Tibial artery (tissue), 4 donors: ENCODE measurements around the gene LBH.

Experiments
- DNase-seq, 2 donors: peaks; one replicate each; pipeline ENCODE4 v3.0.0-alpha.2; 2019
- H3K27ac ChIP-seq, 2 donors: fragments of 200-600 bp; sonication (generic) in 1 of 2; 1 replicate in 1 of 2; 2 replicates in 1 of 2; pipeline ENCODE4 v1.5.1; 2018 to 2019; ENCODE audit warnings: mild to moderate bottlenecking in 1 of 2
- H3K27me3 ChIP-seq, 2 donors: fragments of 200-600 bp; sonication (generic) in 1 of 2; one replicate each; pipeline versions ENCODE4 v1.5.1 to v1.6.0; 2016 to 2019
- H3K36me3 ChIP-seq, 3 donors: fragments of 200-600 bp; sonication (generic) in 2 of 3; one replicate each; pipeline ENCODE4 v1.5.1; 2016 to 2019; ENCODE audit warnings: mild to moderate bottlenecking in 2 of 3
- H3K4me1 ChIP-seq, 4 donors: fragments of 200-600 bp; sonication (generic) in 2 of 4; 1 replicate in 3 of 4; 2 replicates in 1 of 4; pipeline ENCODE4 v1.5.1; 2016 to 2019
- H3K4me3 ChIP-seq, 2 donors: fragments of 200-600 bp; sonication (generic) in 1 of 2; 1 replicate in 1 of 2; 2 replicates in 1 of 2; pipeline ENCODE4 v1.5.1; 2018 to 2019; ENCODE audit warnings: mild to moderate bottlenecking in 2 of 2
- H3K9me3 ChIP-seq, 3 donors: fragments of 200-600 bp; sonication (generic) in 1 of 3; one replicate each; pipeline ENCODE4 v1.5.1; 2016 to 2019
- intact Hi-C: fragments of 100-400 bp; cut with DNase I; formaldehyde crosslinking; loops from one replicate; pipeline ENCODE4 v1.15.0; 2023; ENCODE audit warnings: low total_unique reads
- TF ChIP-seq, protein P1 (sequence below), 2 experiments: fragments of 200-600 bp in 1 of 2; fragments of 450-650 bp in 1 of 2; IDR thresholded peaks; one replicate each; pipeline ENCODE4 v1.5.1; 2017 to 2019; ENCODE audit warnings: antibody characterized with exemption in 2 of 2, mild to moderate bottlenecking in 1 of 2, moderate library complexity in 1 of 2

Gene LBH

DNA sequence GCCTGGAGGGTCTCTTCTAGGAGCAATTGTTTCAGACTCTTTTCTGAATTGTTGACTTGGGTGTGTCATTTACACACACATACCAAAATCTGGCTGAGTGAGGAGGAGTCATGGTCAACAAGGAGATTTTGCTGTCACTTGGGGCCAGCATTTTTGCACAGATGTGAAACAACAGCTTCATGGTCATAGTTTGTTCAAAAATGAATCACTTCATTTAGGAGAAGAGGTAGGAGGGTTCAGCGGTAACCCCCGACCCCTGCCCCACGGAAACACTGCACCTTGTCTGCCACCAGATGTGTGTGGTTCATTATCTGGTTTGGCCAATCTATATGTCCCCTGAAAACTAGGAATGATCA lies 42.2 kb downstream of the LBH start:
- Histone ChIP-seq H3K4me1 (peaks cover 0 to 49% (median 22%) of the 10 kb centered on the region in 4 donors), H3K36me3 (no peaks in the 10 kb centered on the region), H3K9me3 (no peaks in the 10 kb centered on the region), H3K27ac (peak overlapping the region; percentile 59 to 69), H3K27me3 (no peaks in the 10 kb centered on the region), H3K4me3 (no peak overlapping the region)
- intact Hi-C loops = no loop called here
- DNase-seq = no peak
- TF ChIP-seq, protein P1, sequence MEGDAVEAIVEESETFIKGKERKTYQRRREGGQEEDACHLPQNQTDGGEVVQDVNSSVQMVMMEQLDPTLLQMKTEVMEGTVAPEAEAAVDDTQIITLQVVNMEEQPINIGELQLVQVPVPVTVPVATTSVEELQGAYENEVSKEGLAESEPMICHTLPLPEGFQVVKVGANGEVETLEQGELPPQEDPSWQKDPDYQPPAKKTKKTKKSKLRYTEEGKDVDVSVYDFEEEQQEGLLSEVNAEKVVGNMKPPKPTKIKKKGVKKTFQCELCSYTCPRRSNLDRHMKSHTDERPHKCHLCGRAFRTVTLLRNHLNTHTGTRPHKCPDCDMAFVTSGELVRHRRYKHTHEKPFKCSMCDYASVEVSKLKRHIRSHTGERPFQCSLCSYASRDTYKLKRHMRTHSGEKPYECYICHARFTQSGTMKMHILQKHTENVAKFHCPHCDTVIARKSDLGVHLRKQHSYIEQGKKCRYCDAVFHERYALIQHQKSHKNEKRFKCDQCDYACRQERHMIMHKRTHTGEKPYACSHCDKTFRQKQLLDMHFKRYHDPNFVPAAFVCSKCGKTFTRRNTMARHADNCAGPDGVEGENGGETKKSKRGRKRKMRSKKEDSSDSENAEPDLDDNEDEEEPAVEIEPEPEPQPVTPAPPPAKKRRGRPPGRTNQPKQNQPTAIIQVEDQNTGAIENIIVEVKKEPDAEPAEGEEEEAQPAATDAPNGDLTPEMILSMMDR (IDR thresholded peaks at IDR 0.05) = no peak

GRCh38 chr2:30275256-30275655 lies 43.9 kb downstream of the LBH start:
- H3K27ac ChIP-seq = peak overlapping the region; percentile 59 to 69
- H3K9me3 ChIP-seq = no peaks in the 10 kb centered on the region
- H3K27me3 ChIP-seq = no peaks in the 10 kb centered on the region
- no peak for DNase-seq
- TF ChIP-seq, protein P1 (IDR thresholded peaks at IDR 0.05) = no peak
- H3K36me3 ChIP-seq = no peaks in the 10 kb centered on the region
- intact Hi-C loops = no loop called here
- peaks cover 0 to 42% (median 21%) of the 10 kb centered on the region in 4 donors for H3K4me1 ChIP-seq
- no peak overlapping the region for H3K4me3 ChIP-seq

- Histone ChIP-seq H3K4me3 (no peak overlapping the region), H3K9me3 (no peaks in the 10 kb centered on the region), H3K4me1 (peaks cover 0 to 42% (median 21%) of the 10 kb centered on the region in 4 donors), H3K27me3 (no peaks in the 10 kb centered on the region), H3K36me3 (no peaks in the 10 kb centered on the region), H3K27ac (no peak overlapping the region)
- intact Hi-C loops = no loop called here
- no peak for DNase-seq
- TF ChIP-seq, protein P1 (IDR thresholded peaks at IDR 0.05) = no peak
Observed at GRCh38 chr2:30276455-30276911, 45.1 kb downstream of the LBH start.

DNA sequence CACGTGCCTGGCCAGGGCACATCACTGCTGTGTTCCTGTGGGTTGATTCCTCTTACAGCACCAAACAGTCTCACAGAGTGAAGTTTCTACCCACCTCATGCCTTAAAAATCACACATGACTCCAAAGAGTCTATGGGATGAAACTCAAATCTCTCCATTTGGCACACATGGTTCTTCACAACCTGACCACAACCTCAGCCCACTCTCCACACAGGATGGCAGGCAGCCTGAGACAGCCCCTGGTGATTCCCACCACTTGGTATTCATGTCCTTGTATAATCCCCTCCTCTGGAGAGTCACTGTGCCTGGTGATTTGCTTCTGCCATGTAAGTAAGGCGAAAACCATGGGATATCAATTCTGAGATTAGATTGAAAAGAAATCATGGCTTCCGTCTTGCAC lies 46.2 kb downstream of the LBH start:
- peaks cover 0 to 42% (median 21%) of the 10 kb centered on the region in 4 donors for H3K4me1 ChIP-seq
- H3K4me3 ChIP-seq = no peak overlapping the region
- no peaks in the 10 kb centered on the region for H3K9me3 ChIP-seq
- H3K36me3 ChIP-seq = no peaks in the 10 kb centered on the region
- no peak for DNase-seq
- intact Hi-C loops = no loop called here
- TF ChIP-seq, protein P1 (IDR thresholded peaks at IDR 0.05) = no peak
- no peak overlapping the region for H3K27ac ChIP-seq
- H3K27me3 ChIP-seq = no peaks in the 10 kb centered on the region

DNA sequence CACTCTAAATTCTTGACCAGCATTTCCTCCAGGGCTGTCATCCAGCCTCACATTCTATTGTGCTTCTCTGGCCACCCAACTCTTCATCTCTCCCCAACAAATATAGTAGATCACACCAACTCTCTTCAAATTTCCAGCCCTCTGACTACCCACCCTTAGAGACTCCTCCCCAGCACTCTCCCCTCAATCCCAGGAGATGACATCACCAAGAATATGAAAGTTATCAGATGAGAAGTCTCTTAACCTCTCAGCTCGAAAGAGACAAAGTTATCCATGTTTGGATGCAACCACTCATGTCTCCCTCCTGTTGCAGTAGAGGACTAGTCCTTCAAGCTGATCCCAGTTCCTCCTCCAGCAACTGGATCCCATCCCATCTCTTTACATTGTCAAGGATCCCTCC lies 47.1 kb downstream of the LBH start:
- H3K27me3 ChIP-seq = no peaks in the 10 kb centered on the region
- H3K4me3 ChIP-seq = no peak overlapping the region
- no peaks in the 10 kb centered on the region for H3K36me3 ChIP-seq
- no peak for DNase-seq
- no peaks in the 10 kb centered on the region for H3K9me3 ChIP-seq
- no peak overlapping the region for H3K27ac ChIP-seq
- intact Hi-C loops = no loop called here
- peaks cover 0 to 36% (median 18%) of the 10 kb centered on the region in 4 donors for H3K4me1 ChIP-seq
- TF ChIP-seq, protein P1 (IDR thresholded peaks at IDR 0.05) = no peak
